Effector CD8-positive, alpha-beta T cell (primary cell): Measurements from ENCODE around the gene PCED1B.
"Not testable (repeated sequence)": the region's sequence is repeated elsewhere in the genome, so short reads cannot be mapped to it uniquely, and the experiment has no call there.

Source experiments
- DNase-seq: peaks from one replicate; lab custom pipeline; 2025; lab: John Stamatoyannopoulos, UW

PCED1B gene

GRCh38 chr12:47272412-47273190 is 193.2 kb downstream of the PCED1B start:
- no peak for DNase-seq

- no peak for DNase-seq
Observed at GRCh38 chr12:47273191-47273626, 193.8 kb downstream of the PCED1B start.

GRCh38 chr12:47274760-47275159 is 195.3 kb downstream of the PCED1B start:
- no peak for DNase-seq

GRCh38 chr12:47276253-47276620 is 196.8 kb downstream of the PCED1B start:
- no peak for DNase-seq

GRCh38 chr12:47276621-47277309 is 197.3 kb downstream of the PCED1B start:
- DNase-seq, result peak; percentile 7

GRCh38 chr12:47277972-47278448 is 198.6 kb downstream of the PCED1B start:
- no peak for DNase-seq

- not testable (repeated sequence) for DNase-seq
Observed at GRCh38 chr12:47279758-47280157, 200.3 kb downstream of the PCED1B start.

- DNase-seq, result no peak
Observed at GRCh38 chr12:47280543-47281300, 201.3 kb downstream of the PCED1B start.

GRCh38 chr12:47281667-47282171 is 202.3 kb downstream of the PCED1B start:
- DNase-seq, result no peak

GRCh38 chr12:47282206-47282605 is 202.8 kb downstream of the PCED1B start:
- DNase-seq, result no peak
